GM10248 (cell line): ENCODE results near the gene C11orf52.

Experiments
- CTCF ChIA-PET: fragments of 300-600 bp; sonication (Branson Sonifier 250); formaldehyde crosslinking; extraction: SDS; loops from one replicate; lab custom pipeline; 2021; ENCODE audit warnings: antibody characterized with exemption; lab: Yijun Ruan, JAX
- POLR2A ChIA-PET: fragments of 350-650 bp; sonication (Branson Sonifier 250); formaldehyde crosslinking; extraction: SDS; loops from one replicate; lab custom pipeline; 2020; ENCODE audit warnings: antibody characterized with exemption; lab: Yijun Ruan, JAX
- DNase-seq: peaks from one replicate; pipeline ENCODE4 v3.0.0; 2012; ENCODE audit errors: extremely low spot score
- TF ChIP-seq, protein P1 (sequence below): IDR thresholded peaks from 2 replicates; pipeline ENCODE4 v1.5.1; 2012; ENCODE audit warnings: mild to moderate bottlenecking, low read depth; ENCODE audit errors: extremely low read depth, missing control alignments, control extremely low read depth

The C11orf52 gene

DNA sequence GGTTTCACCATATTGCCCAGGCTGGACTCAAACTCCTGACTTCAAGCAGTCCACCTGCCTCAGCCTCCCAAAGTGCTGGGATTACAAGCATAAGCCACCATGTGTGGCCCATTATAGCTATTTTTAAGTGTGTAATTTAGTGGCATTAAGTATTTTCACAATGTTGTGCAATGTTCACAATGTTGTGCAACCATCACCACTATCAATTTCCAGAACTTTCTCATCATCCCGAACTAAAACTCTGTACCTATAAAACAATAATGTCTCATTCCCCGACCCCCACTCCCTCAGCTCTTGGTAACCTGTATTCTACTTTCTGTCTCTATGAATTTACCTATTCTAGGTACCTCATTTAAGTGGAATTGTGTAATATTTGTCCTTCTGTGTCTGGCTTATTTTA lies 31.9 kb upstream of the C11orf52 start:
- TF ChIP-seq, protein P1, sequence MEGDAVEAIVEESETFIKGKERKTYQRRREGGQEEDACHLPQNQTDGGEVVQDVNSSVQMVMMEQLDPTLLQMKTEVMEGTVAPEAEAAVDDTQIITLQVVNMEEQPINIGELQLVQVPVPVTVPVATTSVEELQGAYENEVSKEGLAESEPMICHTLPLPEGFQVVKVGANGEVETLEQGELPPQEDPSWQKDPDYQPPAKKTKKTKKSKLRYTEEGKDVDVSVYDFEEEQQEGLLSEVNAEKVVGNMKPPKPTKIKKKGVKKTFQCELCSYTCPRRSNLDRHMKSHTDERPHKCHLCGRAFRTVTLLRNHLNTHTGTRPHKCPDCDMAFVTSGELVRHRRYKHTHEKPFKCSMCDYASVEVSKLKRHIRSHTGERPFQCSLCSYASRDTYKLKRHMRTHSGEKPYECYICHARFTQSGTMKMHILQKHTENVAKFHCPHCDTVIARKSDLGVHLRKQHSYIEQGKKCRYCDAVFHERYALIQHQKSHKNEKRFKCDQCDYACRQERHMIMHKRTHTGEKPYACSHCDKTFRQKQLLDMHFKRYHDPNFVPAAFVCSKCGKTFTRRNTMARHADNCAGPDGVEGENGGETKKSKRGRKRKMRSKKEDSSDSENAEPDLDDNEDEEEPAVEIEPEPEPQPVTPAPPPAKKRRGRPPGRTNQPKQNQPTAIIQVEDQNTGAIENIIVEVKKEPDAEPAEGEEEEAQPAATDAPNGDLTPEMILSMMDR: no peak
- CTCF ChIA-PET: interaction anchor here (1.1 to 2.0 kb wide), 3 partner anchors 15 to 109 kb away, joined by 3 to 5 read pairs (median 4); partner anchors contain the start of gene ALG9
- POLR2A ChIA-PET: no interaction called here
- DNase-seq: no peak

DNA sequence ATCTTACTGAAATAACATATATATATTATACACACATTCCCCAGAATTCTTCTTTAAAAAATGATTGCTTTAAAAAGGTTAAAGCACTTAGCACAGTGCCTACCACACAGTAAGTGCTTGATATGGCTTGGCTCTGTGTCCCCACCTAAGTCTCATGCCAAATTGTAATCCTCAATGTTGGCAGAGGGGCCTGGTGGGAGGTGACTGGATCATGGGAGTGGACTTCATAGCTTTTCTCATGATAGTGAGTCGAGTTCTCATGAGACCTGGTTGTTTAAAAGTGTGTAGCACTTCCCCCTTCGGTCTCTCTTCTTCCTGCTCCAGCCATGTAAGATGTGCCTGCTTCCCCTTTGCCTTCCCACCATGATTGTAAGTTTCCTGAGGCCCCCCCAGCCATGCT lies 13.3 kb upstream of the C11orf52 start:
- TF ChIP-seq, protein P1: no peak
- ChIA-PET POLR2A (no interaction called here), CTCF (interaction anchor here (1.3 kb wide), 1 partner anchor 9 kb away, joined by 3 read pairs; no protein-coding TSS in a partner anchor)
- DNase-seq: no peak

- ChIA-PET POLR2A (no interaction called here), CTCF (interaction anchor here (0.9 kb wide), 1 partner anchor 11 kb away, joined by 5 read pairs; no protein-coding TSS in a partner anchor)
- TF ChIP-seq, protein P1: no peak
- DNase-seq: no peak
Observed at GRCh38 chr11:111906680-111907079, 12.0 kb upstream of the C11orf52 start.

GRCh38 chr11:111908639-111909305 lies 9.9 kb upstream of the C11orf52 start:
- ChIA-PET POLR2A (no interaction called here), CTCF (interaction anchor here (1.2 to 3.3 kb wide), 4 partner anchors 11 to 23 kb away, joined by 3 to 13 read pairs (median 5); no protein-coding TSS in a partner anchor)
- TF ChIP-seq, protein P1: no peak
- DNase-seq: no peak

- POLR2A ChIA-PET: no interaction called here
- CTCF ChIA-PET: interaction anchor here (1.2 to 3.3 kb wide), 3 partner anchors 12 to 22 kb away, joined by 3 to 13 read pairs (median 3); no protein-coding TSS in a partner anchor
- DNase-seq: no peak
- TF ChIP-seq, protein P1: no peak
Observed at GRCh38 chr11:111909378-111909777, 9.3 kb upstream of the C11orf52 start.

DNA sequence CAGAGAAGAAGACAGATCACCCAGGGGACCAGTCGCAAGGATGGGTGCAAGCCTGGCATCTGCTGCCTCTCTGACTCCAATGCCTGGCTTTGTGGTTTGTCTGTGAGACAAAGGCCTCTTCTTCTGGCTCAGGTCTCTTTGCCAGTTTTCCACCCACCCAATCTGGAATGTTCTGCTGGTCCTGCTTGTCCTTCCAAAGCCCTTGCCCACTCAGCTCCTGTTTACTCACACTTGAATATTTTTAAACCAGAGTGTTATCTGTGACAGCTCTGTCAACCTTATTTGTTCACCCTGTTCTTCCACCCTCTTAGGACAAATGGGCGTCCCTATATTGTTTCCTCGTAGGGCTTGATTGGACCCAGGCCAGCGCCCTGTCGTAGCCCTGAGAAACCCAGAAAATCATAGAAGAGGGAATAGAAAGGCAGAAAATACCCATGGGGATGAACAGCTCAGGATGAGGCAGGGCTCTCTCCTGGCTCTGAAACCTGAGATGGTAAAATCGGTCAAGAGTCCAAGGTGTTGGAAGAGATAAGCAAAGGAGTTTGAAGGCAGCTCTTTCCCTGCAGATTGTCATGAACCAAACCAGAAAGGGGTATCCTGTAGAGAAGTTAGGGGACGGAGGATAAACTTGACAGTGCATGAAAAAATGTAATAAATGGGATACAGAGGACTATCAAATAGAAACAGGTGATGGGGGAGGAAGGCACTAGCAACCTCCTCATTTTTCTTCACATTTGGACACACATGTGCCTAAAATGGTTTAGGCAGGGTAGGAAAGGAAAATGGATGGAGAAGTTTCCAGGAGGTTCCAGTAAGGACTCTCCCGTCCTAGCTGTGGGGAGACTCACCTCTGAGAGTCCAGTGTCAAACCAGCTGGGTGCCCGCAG lies 7.8 kb upstream of the C11orf52 start:
- CTCF ChIA-PET: interaction anchor here (0.9 to 3.3 kb wide), 2 partner anchors 10 to 21 kb away, joined by 3 to 13 read pairs; no protein-coding TSS in a partner anchor
- TF ChIP-seq, protein P1: no peak
- POLR2A ChIA-PET: no interaction called here
- no peak for DNase-seq
